HG03139 (cell line): ENCODE data around the gene ABHD16A.

Experiments used
- ATAC-seq: cut with Tn5 transposase; IDR thresholded peaks from one replicate; pipeline ENCODE4 v1.9.1; 2021; ENCODE audit not compliant: unreplicated experiment

ABHD16A gene

DNA sequence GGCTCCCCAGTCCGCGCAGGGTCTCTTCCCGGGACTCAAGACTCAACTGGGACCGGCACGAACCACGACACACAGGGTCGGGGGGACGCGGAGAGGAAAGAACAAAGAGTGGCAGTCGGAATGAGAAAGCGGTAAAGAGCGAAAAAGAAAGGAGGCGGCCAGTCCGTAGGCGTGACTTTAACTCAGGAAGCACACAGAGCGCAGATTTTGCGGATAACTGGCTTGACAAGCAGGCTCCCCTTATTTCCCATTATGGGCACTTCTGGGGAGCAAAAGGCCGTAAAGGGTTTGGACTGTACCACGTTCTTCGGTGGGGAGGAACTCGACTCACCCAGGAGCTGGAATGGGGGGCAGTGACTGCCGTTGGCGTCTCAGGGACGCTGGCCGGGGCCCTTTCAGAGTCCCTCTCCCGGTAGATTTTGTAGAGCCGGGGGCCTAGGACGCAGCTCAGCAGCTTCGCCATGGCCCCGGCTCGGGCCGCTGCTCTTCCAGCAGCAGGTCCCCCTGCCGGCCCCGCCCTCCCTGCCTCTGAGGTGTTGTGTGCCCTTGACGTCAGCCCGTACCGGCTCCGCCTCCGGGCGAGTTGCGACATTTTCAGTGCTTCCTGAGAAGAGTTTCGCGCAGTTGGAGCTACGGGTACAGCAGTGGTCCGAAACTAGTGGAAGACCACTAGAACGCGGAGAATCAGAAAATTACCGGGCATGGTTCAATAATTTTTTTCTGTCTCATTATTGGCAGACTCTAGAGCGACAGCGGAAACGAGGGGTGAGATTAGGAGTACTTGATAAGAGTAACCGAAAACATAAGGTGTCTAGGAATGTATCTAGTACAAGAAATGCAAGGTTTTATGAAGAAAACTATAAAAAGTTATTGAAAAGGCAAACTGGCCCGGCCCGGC is at the start of gene ABHD16A:
TSS of gene ABHD16A (minus strand) at position 506 of the 898 bp plus-strand sequence. CDS start at position 463, 43 bp downstream.
- ATAC-seq = peak; percentile 90

DNA sequence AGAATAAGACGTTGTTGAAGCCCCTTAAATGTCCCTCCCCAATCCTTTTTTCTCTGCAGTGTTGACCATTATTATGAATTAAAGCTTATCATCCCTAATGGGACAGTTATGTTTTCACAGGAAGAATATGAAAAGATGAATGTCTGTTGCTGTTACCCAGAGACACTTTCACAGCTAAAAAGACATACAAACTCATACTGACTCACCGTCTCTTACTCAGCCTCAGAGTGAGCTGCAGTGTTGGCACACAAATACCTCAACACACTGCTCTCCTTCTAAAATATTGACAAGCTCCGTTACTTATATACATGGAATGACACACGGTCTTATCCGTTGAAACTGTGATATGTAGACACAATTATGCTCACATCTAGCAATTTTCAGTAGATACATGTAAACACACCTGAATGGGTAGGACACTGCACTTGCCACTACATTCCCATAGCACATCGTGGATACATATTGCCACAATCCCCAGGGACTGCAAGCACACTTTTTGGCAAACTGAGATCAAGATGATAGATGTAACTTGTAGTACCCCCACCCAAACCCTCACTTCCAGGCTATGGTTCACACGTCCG is 49.7 kb upstream of the ABHD16A start:
- ATAC-seq = no peak

DNA sequence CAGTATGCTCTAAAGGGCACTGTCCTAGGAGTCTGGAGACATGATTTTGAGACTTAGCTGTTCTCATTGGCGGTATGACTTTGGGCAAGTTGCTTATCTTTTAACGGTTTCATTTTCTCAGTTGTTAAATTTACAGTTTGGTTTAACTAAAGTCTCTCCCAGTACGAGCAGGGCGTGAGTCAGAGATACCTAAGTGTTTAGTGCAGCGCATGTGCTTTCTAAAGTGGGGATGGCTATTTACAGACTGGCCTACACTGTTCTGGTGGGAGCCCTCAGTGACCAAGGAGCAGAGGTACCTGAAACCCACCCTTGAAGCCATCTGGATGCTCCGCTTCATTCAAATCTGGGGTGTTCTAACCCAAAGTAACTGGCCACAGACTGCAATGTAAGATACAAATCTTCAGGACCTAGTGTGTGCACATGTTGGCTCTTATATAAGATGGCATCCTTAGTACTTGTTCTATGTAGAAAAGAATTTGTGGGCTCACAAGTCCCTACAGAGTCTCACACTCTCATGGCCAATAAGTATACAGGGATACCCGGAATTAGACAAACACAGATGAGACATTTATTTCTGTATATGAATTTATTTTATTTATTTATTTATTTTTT is 47.4 kb upstream of the ABHD16A start:
- ATAC-seq = no peak

DNA sequence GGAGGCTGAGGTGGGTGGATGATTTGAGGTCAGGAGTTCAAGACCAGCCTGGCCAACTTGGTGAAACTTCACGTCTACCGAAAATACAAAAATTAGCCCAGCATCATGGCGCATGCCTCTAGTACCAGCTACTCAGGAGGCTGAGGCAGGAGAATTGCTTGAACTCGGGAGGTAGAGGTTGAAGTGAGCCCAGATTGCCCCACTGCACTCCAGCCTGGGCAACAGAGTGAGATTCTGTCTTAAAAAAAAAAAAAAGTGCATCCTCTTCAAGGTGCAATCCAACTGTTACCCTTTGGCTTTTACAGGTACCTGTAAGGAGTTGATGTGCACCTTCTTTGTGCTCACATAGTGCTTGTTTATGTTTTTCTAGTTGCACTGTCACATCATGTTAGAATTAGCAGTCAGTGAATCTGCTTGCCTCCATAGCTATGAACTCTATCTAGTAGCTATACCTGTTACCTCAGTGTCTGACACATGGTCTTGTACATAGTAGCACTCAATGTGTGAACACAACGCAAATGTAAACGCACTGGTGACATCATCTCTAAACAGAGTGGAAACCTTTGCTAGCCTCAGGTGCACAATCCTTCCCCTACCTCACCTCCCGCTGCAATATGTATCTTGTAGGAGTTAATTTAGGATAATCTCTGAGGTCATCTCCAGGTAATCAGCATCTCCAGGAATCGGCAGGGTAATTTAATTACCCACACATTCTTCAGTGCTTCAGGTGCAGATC is 46.3 kb upstream of the ABHD16A start:
- no peak for ATAC-seq

DNA sequence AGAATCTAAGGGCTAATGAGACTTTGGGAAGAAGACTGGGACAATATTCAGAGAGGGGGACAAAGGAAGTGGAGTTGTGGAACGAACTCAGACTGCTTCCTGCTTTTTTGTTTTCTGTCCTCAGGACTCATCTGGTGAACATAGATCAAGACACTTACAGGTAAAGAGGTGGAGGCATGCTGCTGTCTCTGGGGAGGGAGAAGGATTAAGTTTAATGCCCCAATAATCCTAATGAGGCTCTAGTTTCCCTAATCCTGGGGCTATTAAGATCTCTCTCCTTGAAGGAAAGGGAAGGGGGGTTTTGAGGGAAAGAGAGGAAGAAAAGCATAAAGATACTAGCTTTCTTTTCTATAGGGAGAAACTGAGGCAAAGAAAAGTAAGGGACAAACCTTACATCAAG is 41.3 kb upstream of the ABHD16A start:
- no peak for ATAC-seq

DNA sequence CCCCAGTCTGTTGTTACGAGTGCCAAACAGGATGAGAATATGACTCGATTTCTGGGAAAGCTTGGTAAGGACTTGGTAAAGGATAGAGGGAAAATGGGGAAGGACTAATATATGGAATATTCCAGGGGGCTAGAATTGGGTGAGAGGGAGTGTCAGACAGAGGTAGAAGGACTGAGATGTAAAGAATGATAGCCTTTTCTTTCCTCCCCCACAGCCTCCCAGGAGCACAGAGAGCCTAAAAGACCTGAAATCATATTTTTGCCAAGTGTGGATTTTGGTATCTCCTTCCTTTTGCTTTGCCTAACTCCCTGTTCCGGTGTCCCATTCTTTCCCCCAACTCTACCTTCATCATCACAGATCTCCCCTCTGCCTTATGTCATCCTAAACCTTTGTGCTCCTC is 39.8 kb upstream of the ABHD16A start:
- no peak for ATAC-seq

DNA sequence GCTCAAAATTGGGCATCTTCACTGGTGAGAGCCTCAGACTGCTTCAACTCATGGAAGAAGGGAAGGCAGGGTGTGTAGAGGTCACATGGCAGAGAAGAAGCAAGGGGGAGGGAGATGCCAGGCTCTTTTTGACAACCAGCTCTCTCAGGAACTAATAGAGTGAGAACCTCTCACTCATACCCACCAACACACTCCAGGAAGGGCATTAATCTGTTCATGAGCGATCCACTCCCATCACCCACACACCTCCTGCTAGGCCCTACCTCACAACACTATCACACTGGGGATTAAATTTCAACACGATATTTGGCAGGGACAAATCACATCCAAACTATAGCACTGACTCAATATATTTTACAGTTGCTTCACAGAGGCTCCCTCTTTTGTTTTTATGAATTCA is 38.7 kb upstream of the ABHD16A start:
- ATAC-seq = no peak

DNA sequence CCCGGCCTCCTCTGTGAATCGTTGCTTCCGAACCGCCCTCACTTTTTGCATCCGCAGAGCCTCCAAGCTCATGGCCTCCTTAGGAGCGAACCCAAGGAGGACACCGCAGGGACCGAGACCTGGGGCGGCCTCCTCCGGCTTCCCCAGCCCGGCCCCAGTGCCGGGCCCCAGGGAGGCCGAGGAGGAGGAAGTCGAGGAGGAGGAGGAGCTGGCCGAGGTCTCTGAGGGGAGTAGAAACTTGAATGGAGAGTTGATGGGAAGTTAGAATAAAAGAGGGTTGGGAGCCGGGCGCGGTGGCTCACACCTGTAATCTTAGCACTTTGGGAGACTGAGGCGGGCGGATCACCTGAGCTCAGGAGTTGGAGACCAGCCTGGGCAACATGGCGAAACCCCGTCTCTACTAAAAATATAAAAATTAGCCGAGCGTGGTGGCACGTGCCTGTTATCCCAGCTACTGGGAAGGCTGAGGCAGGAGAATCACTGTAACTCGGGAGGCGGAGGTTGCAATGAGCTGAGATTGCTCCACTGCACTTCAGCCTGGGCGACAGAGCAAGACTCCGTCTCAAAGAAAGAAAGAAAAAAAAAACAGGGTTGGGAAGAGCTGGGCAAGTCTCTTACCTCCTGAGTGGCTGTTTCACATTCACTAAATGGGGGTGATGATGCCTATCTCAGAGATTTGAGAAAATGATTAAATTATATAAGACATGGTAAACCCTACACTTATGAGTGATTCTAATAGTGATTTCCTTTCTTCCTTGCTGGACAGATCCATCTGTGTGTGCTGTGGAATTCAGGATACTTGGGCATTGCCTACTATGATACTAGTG is 37.5 kb upstream of the ABHD16A start:
- no peak for ATAC-seq

DNA sequence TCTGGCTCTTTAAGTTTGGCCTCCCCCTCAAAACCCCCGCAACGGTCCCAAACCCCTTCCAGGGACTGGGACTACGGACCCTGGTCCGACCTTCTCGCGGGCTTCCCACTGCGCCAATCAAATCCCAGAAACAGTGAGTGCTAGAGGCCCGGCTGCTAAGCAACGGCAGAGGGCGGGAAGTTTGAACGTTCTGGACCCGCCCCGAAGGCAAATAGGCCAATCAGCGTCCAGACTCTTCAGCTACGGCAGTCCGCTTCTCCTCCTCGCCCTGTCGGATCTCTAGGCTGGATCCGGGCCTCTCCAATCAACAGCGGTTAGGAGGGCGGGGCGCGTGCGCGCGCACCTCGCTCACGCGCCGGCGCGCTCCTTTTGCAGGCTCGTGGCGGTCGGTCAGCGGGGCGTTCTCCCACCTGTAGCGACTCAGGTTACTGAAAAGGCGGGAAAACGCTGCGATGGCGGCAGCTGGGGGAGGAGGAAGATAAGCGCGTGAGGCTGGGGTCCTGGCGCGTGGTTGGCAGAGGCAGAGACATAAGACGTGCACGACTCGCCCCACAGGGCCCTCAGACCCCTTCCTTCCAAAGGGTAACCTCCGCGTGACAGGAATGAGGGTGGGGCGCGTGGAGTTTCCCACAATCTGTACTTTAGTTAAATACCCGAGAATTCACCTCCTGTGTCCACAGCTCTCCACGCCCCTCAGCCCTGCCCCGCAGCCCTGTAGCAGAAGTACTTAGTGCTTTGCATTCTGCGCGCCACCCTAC is 36.7 kb upstream of the ABHD16A start, which contains the start of gene MSH5:
TSS of gene MSH5 (plus strand) at position 367 of the 758 bp plus-strand sequence. CDS start 462 bp downstream, outside the sequence.
- peak; percentile 58 for ATAC-seq

DNA sequence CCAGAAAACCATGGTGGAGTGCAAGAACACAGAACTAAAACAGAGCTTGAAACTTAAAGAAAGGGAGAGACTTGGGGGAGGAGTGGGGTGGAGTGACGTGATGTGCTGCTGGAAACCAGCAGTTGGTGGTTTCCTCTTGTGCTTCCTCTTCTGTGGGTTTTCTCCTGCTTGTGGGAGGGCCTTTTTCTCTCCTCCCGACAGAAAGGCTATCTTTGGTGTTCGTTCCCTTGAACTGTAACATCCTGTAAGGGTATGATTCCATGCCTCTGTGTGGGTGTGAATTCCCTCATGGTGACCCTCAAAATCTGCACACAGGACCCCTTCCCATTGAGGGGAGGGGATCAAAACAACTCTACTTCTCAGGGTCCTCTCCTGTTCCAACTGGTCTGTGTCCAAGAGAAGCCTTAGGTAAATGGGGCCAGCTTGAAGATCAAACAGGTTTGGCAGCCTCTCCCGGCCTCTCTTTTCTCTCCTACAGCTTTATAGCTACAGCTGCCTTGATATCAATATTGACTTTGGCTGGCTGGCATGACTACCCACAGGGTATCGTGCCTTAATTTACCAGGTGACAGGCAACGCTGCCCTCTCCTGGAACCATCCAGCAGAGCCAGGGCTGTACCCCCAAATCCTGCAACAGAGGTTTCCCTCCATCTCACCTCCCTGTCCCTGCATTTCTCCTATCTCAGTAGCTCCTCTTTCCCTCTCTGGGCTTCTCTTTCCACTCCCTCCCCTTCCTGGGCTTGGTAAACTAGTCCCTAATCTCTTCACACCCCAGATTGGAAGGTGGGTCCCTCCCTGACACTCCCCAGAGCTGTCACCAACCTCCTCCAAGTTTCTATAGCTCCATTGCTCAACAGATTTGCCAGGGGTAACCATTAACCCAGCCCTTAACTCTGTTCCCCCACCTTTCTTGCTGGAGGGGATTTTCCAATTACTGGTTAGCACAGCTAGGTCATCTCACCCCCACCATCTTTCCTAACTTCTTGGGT is 35.2 kb upstream of the ABHD16A start:
- no peak for ATAC-seq

DNA sequence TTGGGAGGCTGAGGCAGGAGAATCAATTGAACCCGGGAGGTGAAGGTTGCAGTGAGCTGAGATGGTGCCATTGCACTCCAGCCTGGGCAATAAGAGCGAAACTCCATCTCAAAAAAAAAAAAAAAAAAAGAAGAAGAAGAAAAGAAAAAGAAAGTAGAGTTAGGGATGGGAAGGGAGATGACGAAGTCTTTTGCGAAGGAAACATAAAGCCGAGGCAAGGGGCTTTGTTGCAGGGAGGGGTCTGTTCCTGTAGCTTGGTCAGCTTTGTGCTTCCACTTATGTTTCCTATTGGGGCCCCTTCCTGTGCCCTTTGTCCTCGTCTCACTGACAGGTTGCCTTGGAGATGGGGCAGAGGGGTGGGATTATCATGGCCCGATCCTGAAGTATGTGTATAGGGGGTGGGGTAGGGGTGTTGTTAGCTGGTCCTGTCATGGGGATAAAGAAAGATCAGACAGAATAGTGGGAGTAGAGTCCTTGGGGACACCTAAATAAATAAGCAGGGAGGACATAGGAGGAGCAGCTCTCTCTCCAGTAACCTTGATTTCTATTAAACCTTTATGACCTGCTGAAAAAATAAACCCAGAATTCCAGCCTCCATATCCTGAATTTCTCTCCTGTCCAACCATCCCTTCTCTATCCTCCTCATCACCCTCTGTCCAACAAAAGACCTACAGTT is 34.3 kb upstream of the ABHD16A start:
- ATAC-seq = no peak

DNA sequence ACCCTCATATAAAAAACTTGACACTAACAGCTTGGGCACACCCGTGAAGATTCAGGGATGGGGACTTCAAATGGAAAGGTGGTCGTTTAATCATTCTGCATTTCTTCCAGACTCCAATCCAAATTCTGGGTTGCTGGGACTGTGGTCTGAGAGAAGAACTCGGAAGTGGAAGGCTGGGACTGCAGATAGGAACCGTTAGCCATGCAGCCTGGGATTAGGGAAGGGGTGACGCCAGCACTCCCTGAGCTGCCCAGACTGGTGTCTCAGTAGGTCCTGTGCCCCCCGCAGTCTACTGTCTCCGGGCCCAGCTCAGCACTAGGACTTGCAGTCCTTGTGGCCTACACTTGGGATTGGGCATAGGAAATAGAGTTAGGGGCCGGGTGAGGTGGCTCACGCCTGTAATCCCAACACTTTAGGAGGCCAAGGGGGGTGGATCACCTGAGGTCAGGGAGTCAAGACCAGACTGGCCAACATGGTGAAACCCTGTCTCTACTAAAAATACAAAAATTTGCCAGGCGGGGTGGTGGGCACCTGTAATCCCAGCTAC is 33.7 kb upstream of the ABHD16A start:
- no peak for ATAC-seq

DNA sequence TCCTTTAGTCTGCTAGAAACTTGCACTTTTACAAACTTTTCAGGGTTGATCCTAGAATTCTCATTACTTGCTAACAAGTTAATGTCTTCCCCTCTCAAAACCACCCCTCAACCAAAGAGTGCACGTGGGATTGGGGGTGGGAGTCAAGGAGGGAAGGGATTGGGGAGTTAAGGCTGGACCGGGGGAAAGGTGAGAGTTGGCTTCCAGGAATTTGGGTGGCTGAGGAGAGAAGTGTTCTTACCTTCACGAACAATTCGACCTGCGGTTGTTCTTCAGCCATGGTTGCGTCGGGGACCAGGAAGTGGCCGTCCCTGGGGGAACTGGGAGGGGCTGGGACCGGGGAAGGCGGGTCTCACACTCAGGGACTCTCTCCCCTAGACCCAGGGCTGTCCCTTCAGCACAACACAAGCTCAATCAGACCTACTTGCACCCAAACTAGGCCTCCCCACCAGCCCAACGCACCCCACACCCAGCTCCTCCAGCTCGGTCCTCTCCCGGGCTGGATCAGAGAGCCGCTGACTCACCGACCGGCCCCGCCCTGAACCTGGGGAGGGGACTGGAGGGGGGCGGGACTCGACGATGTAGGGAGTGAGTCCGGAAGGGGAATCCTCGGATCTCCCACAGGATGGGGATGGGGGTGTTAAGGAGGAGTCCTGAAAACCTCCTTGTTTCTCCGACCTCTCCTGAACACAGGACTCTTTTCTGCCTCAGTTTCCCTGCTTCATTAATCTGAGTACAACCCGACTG is 33.1 kb upstream of the ABHD16A start, which contains the start of gene CLIC1:
TSS of gene CLIC1 (minus strand) at position 510 of the 747 bp plus-strand sequence. CDS start at position 280, 230 bp downstream.
- peak; percentile 26 for ATAC-seq

DNA sequence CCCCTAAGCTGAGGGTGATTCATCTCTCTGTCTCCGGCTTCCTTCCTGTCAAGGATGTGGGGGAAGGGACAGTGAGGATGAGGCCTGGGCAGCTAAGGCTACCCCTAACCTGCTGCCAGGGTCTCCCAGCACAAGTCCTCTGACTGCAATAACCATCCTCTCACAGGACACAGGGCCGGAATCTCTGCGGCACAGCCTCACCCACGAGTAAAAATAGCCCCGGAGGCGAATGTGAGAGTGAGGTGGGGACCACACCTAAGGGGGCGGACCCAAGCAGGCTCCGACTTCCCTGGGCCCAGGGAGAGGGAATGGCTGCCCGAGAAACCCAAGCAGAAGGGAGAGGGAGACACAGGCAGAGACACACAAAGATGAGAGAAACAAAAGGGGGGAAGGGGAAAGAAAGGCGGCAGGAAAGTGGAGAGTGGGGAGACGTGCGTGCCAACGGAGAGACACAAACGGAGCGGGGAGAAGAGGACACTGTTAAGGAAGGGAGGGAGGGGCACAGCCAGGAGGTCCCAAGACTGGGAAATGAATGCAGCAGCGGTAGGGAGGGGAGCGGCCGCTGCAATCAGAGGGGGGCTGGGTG is 31.8 kb upstream of the ABHD16A start:
- no peak for ATAC-seq

DNA sequence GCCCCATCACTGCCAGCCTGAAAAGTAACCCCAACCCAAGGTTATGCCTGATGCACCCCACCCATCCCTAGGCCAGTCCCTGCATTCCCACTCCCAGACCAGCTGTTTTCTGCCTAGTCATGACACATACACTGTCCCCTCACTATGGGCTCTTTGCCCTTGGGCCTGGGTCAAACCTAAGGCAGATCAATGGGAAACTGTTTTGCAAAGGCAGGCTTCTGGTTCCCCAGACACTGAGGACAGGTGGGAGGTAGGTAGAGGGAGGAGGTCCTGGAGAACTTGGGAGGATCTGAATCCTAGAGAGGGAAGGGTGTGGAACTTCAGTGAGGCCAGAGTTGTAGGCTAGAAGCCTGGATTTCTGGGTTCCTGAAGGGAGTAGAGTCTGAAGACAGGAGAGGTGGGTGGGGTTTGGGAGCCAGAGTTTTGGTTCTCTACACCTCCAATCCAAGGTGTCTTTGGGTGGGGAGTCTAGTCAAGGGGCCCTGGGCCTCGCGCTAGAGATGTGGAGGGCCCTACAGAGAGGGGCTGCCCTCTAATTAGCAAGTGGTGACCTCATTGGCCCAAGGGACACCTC is 31.2 kb upstream of the ABHD16A start:
- ATAC-seq = no peak

DNA sequence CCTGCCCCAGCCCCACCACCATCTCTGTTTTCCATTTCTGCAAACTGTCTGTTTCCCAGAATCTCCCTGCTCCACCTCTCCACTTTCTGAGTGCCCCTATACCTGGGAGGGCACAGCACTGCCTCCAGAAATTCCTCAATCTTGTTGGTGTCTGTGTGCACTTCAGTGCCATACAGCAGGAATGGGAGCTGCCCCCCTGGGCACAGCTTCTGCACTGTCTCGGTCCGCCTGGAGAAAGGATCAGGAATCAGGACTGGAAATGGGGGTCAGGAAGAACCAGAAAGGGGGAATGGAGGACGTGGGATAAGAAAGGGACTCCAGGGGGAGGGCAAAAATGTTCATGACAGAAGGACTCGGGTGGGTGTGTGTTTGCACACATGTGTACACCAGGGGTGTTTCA is 30.6 kb upstream of the ABHD16A start:
- no peak for ATAC-seq
